Activated T-helper 17 cell treated with anti-CD3 and anti-CD28 coated beads, Interleukin-2, amount 50 U/mL, for 72 hours (primary cell): ENCODE measurements around the gene KCNA2. TPM values are rescaled to one million over a fixed set of nuclear protein-coding genes. Genes with fewer than 3 reads are reported as not detected.

Experiments
- ATAC-seq: fragments of 150-1000 bp; cut with Tn5 transposase; replicated peaks from 2 replicates; pipeline ENCODE4 v1.10.0; 2021; ENCODE audit warnings: mild to moderate bottlenecking, moderate library complexity
- H3K27ac Mint-ChIP-seq: one replicate; pipeline ENCODE4 v1.8.0; 2022; ENCODE audit warnings: mixed read lengths
- H3K27me3 Mint-ChIP-seq: one replicate; pipeline ENCODE4 v1.8.0; 2022; ENCODE audit warnings: mixed read lengths
- H3K36me3 Mint-ChIP-seq: one replicate; pipeline ENCODE4 v1.8.0; 2022; ENCODE audit warnings: low read depth, mild to moderate bottlenecking, mixed read lengths
- H3K4me1 Mint-ChIP-seq: one replicate; pipeline ENCODE4 v1.8.0; 2022; ENCODE audit warnings: mixed read lengths
- H3K4me3 Mint-ChIP-seq: one replicate; pipeline ENCODE4 v1.8.0; 2022; ENCODE audit warnings: mild to moderate bottlenecking, mixed read lengths
- H3K9me3 Mint-ChIP-seq: one replicate; pipeline ENCODE4 v1.8.0; 2022; ENCODE audit warnings: mixed read lengths
- total RNA-seq, 2 donors: library from RNA; stranded (reverse); gene quantifications; one replicate each; pipeline ENCODE4 v1.2.3, GENCODE V29; 2022

The KCNA2 gene
- total RNA-seq, 2 donors from 2014 or later, result 1.6 to 4.7 TPM

GRCh38 chr1:110580244-110580643 lies 25.9 kb downstream of the KCNA2 start:
- no peak overlapping the region for H3K27ac Mint-ChIP-seq
- ATAC-seq, result no peak
- H3K36me3 Mint-ChIP-seq, result no peaks in the 10 kb centered on the region
- H3K4me3 Mint-ChIP-seq, result no peak overlapping the region
- H3K4me1 Mint-ChIP-seq, result no peaks in the 10 kb centered on the region
- peaks cover 7% of the 10 kb centered on the region for H3K27me3 Mint-ChIP-seq
- H3K9me3 Mint-ChIP-seq, result no peaks in the 10 kb centered on the region

- no peaks in the 10 kb centered on the region for H3K36me3 Mint-ChIP-seq
- H3K4me3 Mint-ChIP-seq, result no peak overlapping the region
- ATAC-seq, result no peak
- no peak overlapping the region for H3K27ac Mint-ChIP-seq
- H3K4me1 Mint-ChIP-seq, result no peaks in the 10 kb centered on the region
- H3K9me3 Mint-ChIP-seq, result no peaks in the 10 kb centered on the region
- H3K27me3 Mint-ChIP-seq, result peaks cover 7% of the 10 kb centered on the region
Measured at GRCh38 chr1:110579460-110579859, 26.7 kb downstream of the KCNA2 start.

- Mint-ChIP-seq H3K36me3 (no peaks in the 10 kb centered on the region), H3K27ac (no peak overlapping the region), H3K27me3 (peaks cover 8% of the 10 kb centered on the region), H3K4me3 (no peak overlapping the region), H3K4me1 (no peaks in the 10 kb centered on the region), H3K9me3 (no peaks in the 10 kb centered on the region)
- ATAC-seq, result no peak
Measured at GRCh38 chr1:110576441-110576840, 29.7 kb downstream of the KCNA2 start.

- H3K36me3 Mint-ChIP-seq, result no peaks in the 10 kb centered on the region
- H3K4me3 Mint-ChIP-seq, result no peak overlapping the region
- H3K4me1 Mint-ChIP-seq, result no peaks in the 10 kb centered on the region
- ATAC-seq, result no peak
- H3K9me3 Mint-ChIP-seq, result no peaks in the 10 kb centered on the region
- H3K27me3 Mint-ChIP-seq, result peaks cover 17% of the 10 kb centered on the region
- H3K27ac Mint-ChIP-seq, result no peak overlapping the region
Measured at GRCh38 chr1:110573314-110573713, 32.8 kb downstream of the KCNA2 start.

GRCh38 chr1:110572751-110573150 lies 33.4 kb downstream of the KCNA2 start:
- Mint-ChIP-seq H3K9me3 (no peaks in the 10 kb centered on the region), H3K27me3 (peaks cover 17% of the 10 kb centered on the region), H3K4me1 (no peaks in the 10 kb centered on the region), H3K36me3 (no peaks in the 10 kb centered on the region), H3K4me3 (no peak overlapping the region), H3K27ac (no peak overlapping the region)
- ATAC-seq, result no peak

- no peaks in the 10 kb centered on the region for H3K36me3 Mint-ChIP-seq
Measured at GRCh38 chr1:110570901-110571300, 35.3 kb downstream of the KCNA2 start.

GRCh38 chr1:110570307-110570706 lies 35.9 kb downstream of the KCNA2 start:
- Mint-ChIP-seq H3K27me3 (peaks cover 28% of the 10 kb centered on the region), H3K27ac (no peak overlapping the region), H3K36me3 (no peaks in the 10 kb centered on the region), H3K4me3 (no peak overlapping the region), H3K9me3 (no peaks in the 10 kb centered on the region), H3K4me1 (no peaks in the 10 kb centered on the region)
- ATAC-seq, result no peak

More at GRCh38 chr1:110570901-110571300, 35.3 kb downstream of the KCNA2 start:
- no peak for ATAC-seq
- Mint-ChIP-seq H3K4me3 (no peak overlapping the region), H3K27ac (no peak overlapping the region), H3K27me3 (peaks cover 27% of the 10 kb centered on the region), H3K4me1 (no peaks in the 10 kb centered on the region), H3K9me3 (no peaks in the 10 kb centered on the region)

- H3K27ac Mint-ChIP-seq, result no peak overlapping the region
- no peak for ATAC-seq
- H3K9me3 Mint-ChIP-seq, result no peaks in the 10 kb centered on the region
- no peak overlapping the region for H3K4me3 Mint-ChIP-seq
- no peaks in the 10 kb centered on the region for H3K36me3 Mint-ChIP-seq
- peaks cover 36% of the 10 kb centered on the region for H3K27me3 Mint-ChIP-seq
- H3K4me1 Mint-ChIP-seq, result no peaks in the 10 kb centered on the region
Measured at GRCh38 chr1:110566836-110567235, 39.3 kb downstream of the KCNA2 start.

- Mint-ChIP-seq H3K4me1 (no peaks in the 10 kb centered on the region), H3K36me3 (no peaks in the 10 kb centered on the region), H3K27me3 (peaks cover 28% of the 10 kb centered on the region), H3K9me3 (no peaks in the 10 kb centered on the region), H3K4me3 (no peak overlapping the region), H3K27ac (no peak overlapping the region)
- ATAC-seq, result no peak
Measured at GRCh38 chr1:110565565-110565964, 40.6 kb downstream of the KCNA2 start.

- Mint-ChIP-seq H3K36me3 (no peaks in the 10 kb centered on the region), H3K4me1 (no peaks in the 10 kb centered on the region), H3K9me3 (no peaks in the 10 kb centered on the region), H3K27ac (no peak overlapping the region), H3K27me3 (peaks cover 27% of the 10 kb centered on the region), H3K4me3 (no peak overlapping the region)
- ATAC-seq, result no peak
Measured at GRCh38 chr1:110563089-110563488, 43.1 kb downstream of the KCNA2 start.

GRCh38 chr1:110561596-110561995 lies 44.6 kb downstream of the KCNA2 start:
- Mint-ChIP-seq H3K27me3 (peaks cover 28% of the 10 kb centered on the region), H3K36me3 (no peaks in the 10 kb centered on the region), H3K9me3 (no peaks in the 10 kb centered on the region), H3K4me3 (no peak overlapping the region), H3K4me1 (no peaks in the 10 kb centered on the region), H3K27ac (no peak overlapping the region)
- ATAC-seq, result no peak

GRCh38 chr1:110559157-110559556 lies 47.0 kb downstream of the KCNA2 start:
- ATAC-seq, result peak; percentile 80
- Mint-ChIP-seq H3K27ac (no peak overlapping the region), H3K27me3 (peaks cover 27% of the 10 kb centered on the region), H3K9me3 (no peaks in the 10 kb centered on the region), H3K36me3 (no peaks in the 10 kb centered on the region), H3K4me3 (no peak overlapping the region), H3K4me1 (no peaks in the 10 kb centered on the region)

- no peak for ATAC-seq
- Mint-ChIP-seq H3K27me3 (peaks cover 35% of the 10 kb centered on the region), H3K4me1 (no peaks in the 10 kb centered on the region), H3K36me3 (no peaks in the 10 kb centered on the region), H3K4me3 (no peak overlapping the region), H3K9me3 (no peaks in the 10 kb centered on the region), H3K27ac (no peak overlapping the region)
Measured at GRCh38 chr1:110557481-110557880, 48.7 kb downstream of the KCNA2 start.

- Mint-ChIP-seq H3K27ac (no peak overlapping the region), H3K4me1 (no peaks in the 10 kb centered on the region), H3K4me3 (no peak overlapping the region), H3K9me3 (no peaks in the 10 kb centered on the region), H3K36me3 (no peaks in the 10 kb centered on the region), H3K27me3 (peaks cover 35% of the 10 kb centered on the region)
- no peak for ATAC-seq
Measured at GRCh38 chr1:110556471-110556807, 49.7 kb downstream of the KCNA2 start.

GRCh38 chr1:110555807-110556470 lies 50.2 kb downstream of the KCNA2 start:
- no peak overlapping the region for H3K27ac Mint-ChIP-seq
- no peaks in the 10 kb centered on the region for H3K4me1 Mint-ChIP-seq
- H3K9me3 Mint-ChIP-seq, result no peaks in the 10 kb centered on the region
- no peaks in the 10 kb centered on the region for H3K36me3 Mint-ChIP-seq
- no peak for ATAC-seq
- no peak overlapping the region for H3K4me3 Mint-ChIP-seq
- peaks cover 39% of the 10 kb centered on the region for H3K27me3 Mint-ChIP-seq
